Non-pigmented ciliary epithelial cell (primary cell): ENCODE measurements around the gene TTC9.

Experiments used
- DNase-seq: peaks from one replicate; pipeline ENCODE4 v3.0.0-alpha.2; 2010; ENCODE audit warnings: low read depth

TTC9 gene

DNA sequence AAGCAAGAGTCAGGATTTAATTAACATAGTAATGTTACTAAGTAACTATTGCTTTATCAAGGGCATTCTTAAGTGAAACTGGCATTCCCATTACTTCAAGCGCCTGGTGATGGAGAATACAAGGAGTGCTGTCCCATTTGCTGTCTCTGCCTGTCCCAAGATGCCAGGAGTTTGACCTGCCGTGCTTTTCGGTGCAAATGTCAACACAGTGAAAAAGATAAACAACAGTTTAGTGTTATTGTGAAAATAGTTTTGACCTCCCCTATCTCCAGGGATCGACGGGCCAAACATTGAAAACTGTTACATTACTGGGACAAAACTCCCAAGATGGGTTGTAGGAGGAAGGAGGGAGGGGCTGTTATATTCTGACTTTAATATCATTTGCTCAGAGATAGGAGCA lies 74.8 kb downstream of the TTC9 start:
- no peak for DNase-seq

DNA sequence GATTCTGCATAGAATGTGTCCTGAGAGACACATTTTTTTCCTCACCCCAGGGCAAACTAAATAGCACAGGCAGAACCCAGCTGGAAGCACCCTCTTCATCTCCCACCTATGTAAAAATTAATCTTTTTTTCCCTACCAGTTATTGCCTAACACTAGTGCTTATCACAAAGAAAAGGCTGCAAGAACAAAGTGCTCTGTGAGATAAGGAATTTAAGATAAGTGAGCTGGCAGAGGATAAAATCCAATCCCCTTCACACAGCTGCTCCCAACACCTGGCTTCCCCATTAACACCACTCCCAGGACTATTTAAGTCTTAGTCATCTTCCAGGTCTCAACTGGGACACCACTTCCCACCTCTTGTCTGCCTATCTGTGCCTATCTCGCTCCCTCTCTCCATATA lies 75.2 kb downstream of the TTC9 start:
- no peak for DNase-seq

- no peak for DNase-seq
Observed at GRCh38 chr14:70718383-70719118, 76.8 kb downstream of the TTC9 start.

GRCh38 chr14:70721542-70721941 lies 79.8 kb downstream of the TTC9 start:
- DNase-seq, result no peak

- no peak for DNase-seq
Observed at GRCh38 chr14:70722418-70722817, 80.7 kb downstream of the TTC9 start.

GRCh38 chr14:70723276-70723675 lies 81.6 kb downstream of the TTC9 start:
- no peak for DNase-seq

- no peak for DNase-seq
Observed at GRCh38 chr14:70724110-70724509, 82.4 kb downstream of the TTC9 start.

DNA sequence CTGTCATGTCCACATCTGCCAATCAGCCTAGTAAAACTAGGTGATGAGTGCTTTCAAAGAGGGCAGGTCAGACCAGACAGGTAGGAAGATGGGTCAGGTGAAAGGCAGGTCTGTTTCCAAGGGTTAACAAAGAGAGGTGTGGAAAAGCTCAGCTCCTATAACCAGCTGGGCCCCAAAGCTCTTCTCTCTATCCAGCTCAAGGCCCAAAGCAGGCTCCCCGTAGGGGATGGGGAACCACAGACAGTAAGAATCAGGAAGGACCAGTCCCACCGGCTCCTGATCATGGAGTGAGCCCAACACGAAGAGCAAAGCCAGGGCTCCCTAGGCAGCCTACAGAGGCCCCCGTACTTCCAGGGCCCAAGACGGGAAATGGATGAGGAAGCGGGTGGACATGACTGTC lies 83.2 kb downstream of the TTC9 start:
- no peak for DNase-seq
